K562 (cell line): ENCODE data around the gene ARHGAP15. TPM values are rescaled to one million over a fixed set of nuclear protein-coding genes. Genes with fewer than 3 reads are reported as not detected.

Experiments used
- CCAR2 ChIP-seq: fragments of 200-400 bp; formaldehyde crosslinking; IDR thresholded peaks from 2 replicates; pipeline ENCODE4 v1.6.1; 2017; ENCODE audit warnings: mild to moderate bottlenecking, low read depth, low read length
- E2F8 ChIP-seq: fragments of 450-650 bp; IDR thresholded peaks from 2 replicates; pipeline ENCODE4 v1.7.1; 2018; ENCODE audit warnings: mild to moderate bottlenecking, low read depth; ENCODE audit not compliant: partially characterized antibody
- FOXA3 ChIP-seq, 2 experiments: fragments of 450-650 bp in 1 of 2; sonication (generic) in 1 of 2; formaldehyde crosslinking; IDR thresholded peaks in 1 of 2; conservative IDR thresholded peaks in 1 of 2; 2 replicates each; pipeline versions ENCODE4 v1.4.0 to v1.8.0; 2020 to 2022; ENCODE audit warnings: mild to moderate bottlenecking in 2 of 2, missing genetic modification reagents in 1 of 2
- IRF1 ChIP-seq: sonication (generic); formaldehyde crosslinking; IDR thresholded peaks from 2 replicates; pipeline ENCODE4 v1.8.0; 2022; ENCODE audit warnings: missing genetic modification reagents, mild to moderate bottlenecking, borderline replicate concordance
- JUNB ChIP-seq: fragments of 450-650 bp; formaldehyde crosslinking; conservative IDR thresholded peaks from 2 replicates; pipeline ENCODE4 v1.4.0; 2020; ENCODE audit warnings: mild to moderate bottlenecking
- NR2C1 ChIP-seq, 2 experiments: fragments of 450-650 bp; IDR thresholded peaks; 2 replicates each; pipeline ENCODE4 v1.6.1; 2017; ENCODE audit warnings: mild to moderate bottlenecking in 2 of 2, antibody characterized with exemption in 1 of 2, inconsistent platforms in 1 of 2, missing compliant biosample characterization in 1 of 2, missing genetic modification characterization in 1 of 2
- PML ChIP-seq: IDR thresholded peaks from 2 replicates; pipeline ENCODE4 v1.6.1; 2012; ENCODE audit warnings: low read length, inconsistent platforms
- RBFOX2 ChIP-seq: fragments of 200-400 bp; formaldehyde crosslinking; IDR thresholded peaks from 2 replicates; pipeline ENCODE4 v1.6.1; 2017; ENCODE audit warnings: low read depth, mild to moderate bottlenecking, low read length, moderate library complexity
- TSHZ1 ChIP-seq: fragments of 250-450 bp; sonication (Bioruptor Pico); IDR thresholded peaks from 2 replicates; pipeline ENCODE4 v1.4.0; 2020; ENCODE audit warnings: mild to moderate bottlenecking, moderate library complexity
- ZBTB33 ChIP-seq: sonication (generic); formaldehyde crosslinking; IDR thresholded peaks from 2 replicates; pipeline ENCODE4 v1.8.1; 2023; ENCODE audit warnings: mild to moderate bottlenecking, missing genetic modification reagents
- ZC3H4 ChIP-seq: sonication (generic); formaldehyde crosslinking; IDR thresholded peaks from 2 replicates; pipeline ENCODE4 v1.9.0; 2021; ENCODE audit warnings: missing genetic modification reagents, borderline replicate concordance
- ZNF584 ChIP-seq: fragments of 200-800 bp; sonication (Bioruptor generic); IDR thresholded peaks from 2 replicates; pipeline ENCODE4 v1.6.1; 2016; ENCODE audit warnings: low read depth, mild to moderate bottlenecking, missing genetic modification characterization, missing compliant biosample characterization
- ZNF609 ChIP-seq: sonication (generic); formaldehyde crosslinking; IDR thresholded peaks from 2 replicates; pipeline ENCODE4 v1.8.1; 2023; ENCODE audit warnings: missing genetic modification reagents, mild to moderate bottlenecking, borderline replicate concordance
- polyA plus RNA-seq, 8 experiments: library from polyadenylated mRNA; depleted of rRNA in 4 of 8; stranded (reverse) in 5 of 8; unstranded in 3 of 8; fragments of >200 nt; fragmentation: Nextera tagmentation in 2 of 8; fragmentation: Illumina TruSeq in 1 of 8; extraction: Ambion mirVana in 2 of 8; extraction: Trizol in 1 of 8; gene quantifications; 2 replicates each; pipeline versions ENCODE4 v1.2.1 to v1.2.3, GENCODE V29; 2011 to 2014; ENCODE audit warnings: inconsistent platforms in 1 of 8, missing spikeins in 1 of 8
- total RNA-seq, 7 experiments: library from RNA; depleted of rRNA in 6 of 7; stranded (reverse); fragments of >200 nt in 6 of 7; fragmentation: Illumina TruSeq in 2 of 7; extraction: Trizol in 2 of 7; gene quantifications; 2 replicates each; pipeline versions ENCODE4 v1.2.1 to v1.2.3, GENCODE V29; 2011 to 2021; ENCODE audit warnings: low replicate concordance in 1 of 7

The ARHGAP15 gene
- total and polyA plus RNA-seq, 9 of the 15 experiments (the other 6 are each of a cell fraction or from before 2014, with no cell fraction given): 1.5 to 17.9 (median 7.9) TPM

- TF ChIP-seq ZC3H4 (CRISPR knock-in tag) (no peak), RBFOX2 (no peak), FOXA3 (CRISPR knock-in tag; conservative IDR thresholded peaks at IDR 0.05 in 1 of 2, IDR thresholded peaks at IDR 0.05 in 1 of 2) (no peak), ZNF609 (CRISPR knock-in tag) (no peak), CCAR2 (no peak), PML (no peak), JUNB (CRISPR knock-in tag) (no peak), NR2C1 (IDR thresholded peaks at IDR 0.05) (no peak), NR2C1 (tag; IDR thresholded peaks at IDR 0.05) (no peak), ZBTB33 (CRISPR knock-in tag) (no peak), E2F8 (no peak), ZNF584 (no peak), TSHZ1 (CRISPR knock-in tag) (no peak), IRF1 (no peak)
These were observed 539.0 kb downstream of the ARHGAP15 start (continued) for GRCh38 chr2:143668234-143668633.
